Measurements from ENCODE around the gene CNTNAP1. TPM values are rescaled to one million over a fixed set of nuclear protein-coding genes. Genes with fewer than 3 reads are reported as not detected.

The CNTNAP1 gene
- total RNA-seq, 1 experiment from 2014 or later = 7.7 TPM

- H3K23ac ChIP-seq (ENCODE audit: insufficient read length, low read depth, low read length) = no peak within 1 kb of the TSS
- Mint-ChIP-seq H3K36me3 (ENCODE audit: insufficient read depth in 1 of 3, low read depth in 3 of 3) (no peaks in the 10 kb centered on the region; a peak in 1 of 7 replicates), H3K4me3 (peak within 1 kb of the TSS; percentile 88 to 91), H3K4me1 (peaks cover 37% of the 10 kb centered on the region in 2 experiments), H3K9me3 (peaks cover 4 to 8% of the 10 kb centered on the region in 2 experiments; a peak in 4 of 5 replicates), H3K27ac (peak within 1 kb of the TSS; percentile 82 to 99 (median 97)), H3K27me3 (ENCODE audit: low read depth) (peaks cover 29% of the 10 kb centered on the region)
- H2BK12ac ChIP-seq (ENCODE audit: insufficient read length, low read depth, low read length) = no peak within 1 kb of the TSS
- H3K27me3 ChIP-seq (ENCODE audit: insufficient read depth, low read length) = peaks cover 2% of the 10 kb centered on the region; the same call in 1 of the 2 replicates
- H3K4ac ChIP-seq (ENCODE audit: low read depth, low read length) = no peak within 1 kb of the TSS
- H4K20me1 ChIP-seq (ENCODE audit: control insufficient read depth, insufficient read depth, insufficient read length) = no peaks in the 10 kb centered on the region
- no peak within 1 kb of the TSS for H2AFZ ChIP-seq (ENCODE audit: low read length)
- H3K9ac ChIP-seq (ENCODE audit: extremely low read depth, insufficient read length, low read length) = peak within 1 kb of the TSS; percentile 72
- no peak for TF ChIP-seq CTCF (conservative IDR thresholded peaks at IDR 0.05)
- H2BK15ac ChIP-seq (ENCODE audit: low read depth, low read length) = no peak within 1 kb of the TSS
- no peak within 1 kb of the TSS for H4K5ac ChIP-seq (ENCODE audit: insufficient read length, low read depth, low read length)
- peak; percentile 98 for DNase-seq
- peaks cover 6% of the 10 kb centered on the region for H3K23me2 ChIP-seq (ENCODE audit: insufficient read length, low read depth, low read length, poor library complexity, severe bottlenecking)
- H3K9me3 ChIP-seq (ENCODE audit: control insufficient read depth, low read depth, low read length) = no peaks in the 10 kb centered on the region
- peak within 1 kb of the TSS; percentile 14 for H3K27ac ChIP-seq (ENCODE audit: insufficient read length, low read depth, low read length)
- WGBS (ENCODE audit: extremely low coverage, insufficient read length, low lambda C conversion rate) = no CpG with 5 or more reads among the region's 50 CpGs
- no peak within 1 kb of the TSS for H2AK5ac ChIP-seq (ENCODE audit: insufficient read length, low read length)
- no peak within 1 kb of the TSS for H3T11ph ChIP-seq (ENCODE audit: low read length)
- peaks cover 2% of the 10 kb centered on the region; the same call in 1 of the 2 replicates for H3K4me1 ChIP-seq (ENCODE audit: insufficient read depth, low read length)
- no peaks in the 10 kb centered on the region for H3K79me2 ChIP-seq (ENCODE audit: insufficient read depth, low read length)
- H3K14ac ChIP-seq (ENCODE audit: insufficient read depth, low read length) = peak within 1 kb of the TSS; percentile 81
- H3K4me2 ChIP-seq (ENCODE audit: insufficient read depth, insufficient read length, low read length) = peak within 1 kb of the TSS; percentile 81
- H3K18ac ChIP-seq (ENCODE audit: insufficient read length, low read depth, low read length) = peak within 1 kb of the TSS; percentile 69
- no peak within 1 kb of the TSS for H2BK120ac ChIP-seq (ENCODE audit: low read depth, low read length, poor library complexity, severe bottlenecking)
- no peak within 1 kb of the TSS for H2BK5ac ChIP-seq (ENCODE audit: insufficient read length, low read length)
- H3K56ac ChIP-seq (ENCODE audit: insufficient read length, low read depth, low read length) = no peak within 1 kb of the TSS
- H4K91ac ChIP-seq (ENCODE audit: insufficient read length, low read depth, low read length) = no peak within 1 kb of the TSS
- no peak within 1 kb of the TSS for H4K8ac ChIP-seq (replicated peaks; ENCODE audit: insufficient read length, low read depth, low read length)
- H3K79me1 ChIP-seq (ENCODE audit: insufficient read depth, low read depth, low read length, poor library complexity, severe bottlenecking) = no peaks in the 10 kb centered on the region
- H2BK20ac ChIP-seq (ENCODE audit: low read depth, low read length, poor library complexity, severe bottlenecking) = no peak within 1 kb of the TSS
Observed at GRCh38 chr17:42744806-42745617, 62.7 kb downstream of the CNTNAP1 start, which contains the start of gene EZH1. EZH1 (minus strand) TSS chr17:42745040; CDS start chr17:42728941, 16,099 bp downstream.

Measured in H9 (cell line).